ENCODE measurements around the gene COX7A2L.
"Not testable (repeated sequence)": the region's sequence is repeated elsewhere in the genome, so short reads cannot be mapped to it uniquely, and the experiment has no call there.

The COX7A2L gene

GRCh38 chr2:42366411-42366810, 5.4 kb upstream of the COX7A2L start:
- FAIRE-seq = no peak

DNA sequence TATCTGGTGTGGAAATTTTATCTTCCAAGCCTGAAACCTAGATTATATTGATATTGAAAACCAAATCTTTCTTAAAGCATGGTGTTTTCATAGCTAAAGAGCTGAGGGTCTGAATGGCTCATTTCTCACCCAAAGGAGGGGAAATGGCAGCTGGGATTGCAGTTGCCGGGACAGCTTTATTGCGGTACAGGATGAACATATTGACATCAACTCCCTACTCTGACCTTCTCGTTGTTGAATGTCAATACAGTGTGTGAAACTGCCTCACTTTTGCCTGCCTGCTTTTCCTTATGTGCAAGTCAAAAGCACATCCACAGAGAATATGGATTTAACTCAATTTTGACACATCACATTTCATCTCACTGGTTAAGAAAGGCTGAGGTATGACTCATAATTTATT, 3.6 kb upstream of the COX7A2L start:
- no peak for FAIRE-seq

GRCh38 chr2:42363413-42363812, 2.4 kb upstream of the COX7A2L start:
- no peak for FAIRE-seq

GRCh38 chr2:42361728-42362283, 789 bp upstream of the COX7A2L start:
- no peak for FAIRE-seq

GRCh38 chr2:42360493-42360889, 526 bp downstream of the COX7A2L start:
- no peak for FAIRE-seq

DNA sequence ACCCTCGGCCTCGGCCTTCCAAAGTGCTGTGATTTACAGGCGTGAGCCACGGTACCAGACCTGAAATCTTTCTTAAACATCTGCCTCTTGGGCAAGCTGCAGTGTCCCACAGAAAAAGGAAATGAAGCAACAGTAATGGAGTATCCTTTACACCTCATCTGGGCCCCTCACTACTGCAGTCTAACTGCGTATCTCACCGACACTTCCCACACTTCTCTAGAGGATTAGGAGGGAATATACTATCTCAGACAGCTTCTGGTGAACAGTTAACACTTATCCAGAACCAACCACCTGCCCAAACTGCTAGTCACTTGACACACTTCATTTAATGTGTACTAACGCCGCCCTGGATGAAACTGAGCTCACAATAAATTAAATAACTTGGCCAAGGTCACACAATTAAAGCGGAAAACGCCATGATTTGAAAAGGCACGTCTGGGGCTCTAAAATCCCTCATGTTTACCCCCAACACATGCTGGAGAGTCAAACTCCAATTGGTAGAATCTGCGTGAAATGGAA, 993 bp downstream of the COX7A2L start:
- FAIRE-seq = no peak

DNA sequence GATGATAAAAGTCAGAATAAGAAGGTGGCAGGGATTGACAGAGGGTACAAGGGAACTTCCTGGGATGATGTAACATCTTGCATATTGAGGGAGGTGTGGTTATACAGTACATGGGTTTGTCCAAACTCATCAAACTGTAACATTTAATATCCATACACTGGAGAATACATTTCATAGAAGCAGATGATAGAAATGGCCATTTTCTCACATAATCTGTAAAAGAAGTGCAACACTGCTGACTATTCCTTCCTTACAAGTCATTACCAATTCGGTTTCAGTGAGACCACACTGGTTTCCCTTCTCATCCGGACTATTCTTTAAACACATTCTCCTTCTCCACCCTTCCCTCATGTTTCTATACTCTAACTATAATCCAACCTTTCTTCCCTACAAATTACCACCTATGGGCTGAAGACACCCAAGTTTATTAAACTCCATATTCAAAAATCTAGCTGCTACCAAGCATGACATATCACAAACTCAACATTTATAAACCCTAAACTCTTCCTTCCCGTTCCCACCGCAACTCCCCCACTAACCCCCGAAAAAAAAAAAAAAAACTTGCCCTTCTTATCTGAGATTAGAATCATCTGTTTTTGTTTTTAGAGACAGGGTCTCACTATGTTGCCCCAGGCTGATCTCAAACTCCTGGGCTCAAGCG, 1.6 kb downstream of the COX7A2L start:
- no peak for FAIRE-seq

GRCh38 chr2:42353792-42354429, 7.1 kb downstream of the COX7A2L start:
- peak; percentile 73 for FAIRE-seq

- no peak for FAIRE-seq
Measured at GRCh38 chr2:42351864-42352263, 9.2 kb downstream of the COX7A2L start.

DNA sequence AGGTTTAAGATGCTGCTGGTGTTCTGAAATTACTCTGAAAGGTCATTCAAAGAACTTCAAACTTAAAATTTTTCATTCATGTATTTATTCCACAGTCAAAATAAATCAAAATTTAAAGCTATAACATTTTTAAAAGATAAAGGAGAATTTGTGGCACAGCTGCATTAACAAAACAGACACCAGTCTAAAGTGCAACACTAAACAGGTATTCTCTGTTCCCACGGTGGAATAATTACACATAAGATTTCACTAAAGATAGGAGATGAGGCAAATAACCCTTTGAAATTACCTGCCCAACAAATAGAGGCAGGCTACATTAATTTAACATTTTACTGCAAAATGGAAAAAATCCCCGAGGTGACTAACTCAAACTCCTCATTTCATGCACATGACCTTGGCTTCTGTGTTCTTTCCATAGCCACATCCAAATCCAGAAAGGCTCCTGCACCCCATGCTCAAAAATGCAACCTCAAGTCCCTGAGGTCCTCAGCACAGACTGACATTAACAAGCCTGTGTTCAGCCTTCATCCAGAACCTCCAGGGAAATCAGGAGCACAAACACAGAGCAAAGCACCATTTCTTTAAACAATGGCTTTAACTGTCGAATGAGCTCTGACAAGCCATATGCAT, 10.5 kb downstream of the COX7A2L start:
- no peak for FAIRE-seq

DNA sequence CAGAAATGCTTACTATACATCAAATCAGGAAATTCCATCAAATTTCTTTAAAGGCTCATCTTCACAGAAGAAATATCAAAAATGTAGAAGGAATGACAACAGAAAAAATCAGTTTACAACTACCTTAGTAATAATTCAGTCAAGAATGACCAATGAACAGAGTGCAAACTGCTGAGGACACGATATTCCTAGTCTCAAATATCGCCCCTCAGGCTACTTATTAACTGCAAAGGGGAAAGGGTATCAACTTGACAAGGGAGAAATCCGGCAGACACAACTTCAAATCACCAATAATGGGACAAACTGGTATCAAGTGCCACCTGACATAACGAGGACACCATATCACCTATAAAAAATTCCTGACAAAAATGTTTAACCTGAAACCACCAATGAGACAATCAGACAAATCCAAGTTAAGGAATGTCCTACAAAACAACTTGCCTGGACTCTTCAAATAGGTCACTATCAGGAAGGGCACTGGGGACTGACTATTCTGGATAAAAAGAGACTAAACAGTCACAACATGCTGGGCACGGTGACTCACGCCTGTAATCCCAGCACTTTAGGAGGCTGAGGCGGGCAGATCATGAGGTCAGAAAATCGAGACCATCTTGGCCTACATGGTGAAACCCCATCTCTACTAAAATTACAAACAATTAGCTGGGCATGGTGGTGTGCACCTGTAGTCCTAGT, 12.8 kb downstream of the COX7A2L start:
- no peak for FAIRE-seq

DNA sequence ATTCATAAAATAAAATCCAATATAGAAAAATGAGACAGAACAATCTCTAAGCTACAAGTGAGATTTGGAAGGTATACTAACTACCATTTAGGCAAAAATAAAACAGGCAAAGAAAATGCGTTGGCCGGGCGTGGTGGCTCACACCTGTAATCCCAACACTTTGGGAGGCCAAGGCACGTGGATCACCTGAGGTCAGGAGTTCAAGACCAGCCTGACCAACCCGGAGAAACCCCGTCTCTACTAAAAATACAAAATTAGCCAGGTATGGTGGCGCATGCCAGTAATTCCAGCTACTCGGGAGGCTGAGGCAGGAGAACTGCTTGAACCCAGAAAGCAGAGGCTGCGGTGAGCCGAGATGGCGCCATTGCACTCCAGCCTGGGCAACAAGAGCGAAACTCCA, 13.5 kb downstream of the COX7A2L start:
- FAIRE-seq = not testable (repeated sequence)

- FAIRE-seq = not testable (repeated sequence)
Measured at GRCh38 chr2:42346856-42347255, 14.2 kb downstream of the COX7A2L start.

DNA sequence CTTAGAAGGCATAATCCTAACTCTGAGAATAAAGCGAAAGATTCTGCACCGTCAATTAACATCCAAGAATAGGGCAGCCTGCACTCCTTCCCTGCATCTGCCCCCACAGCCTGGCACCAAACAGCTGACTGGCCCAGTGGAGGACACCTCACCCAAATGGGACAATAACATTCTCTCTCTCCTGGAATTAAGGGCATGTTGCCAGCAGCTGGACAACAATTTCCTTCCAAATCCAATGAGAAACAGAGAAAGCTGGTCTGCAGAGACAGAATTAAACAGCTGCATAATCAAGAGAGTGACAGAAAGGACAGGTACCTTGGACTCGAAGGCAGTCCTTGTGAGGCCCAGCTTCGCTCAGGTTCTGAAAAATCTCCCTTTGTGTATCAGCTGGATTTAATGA, 15.0 kb downstream of the COX7A2L start:
- no peak for FAIRE-seq

DNA sequence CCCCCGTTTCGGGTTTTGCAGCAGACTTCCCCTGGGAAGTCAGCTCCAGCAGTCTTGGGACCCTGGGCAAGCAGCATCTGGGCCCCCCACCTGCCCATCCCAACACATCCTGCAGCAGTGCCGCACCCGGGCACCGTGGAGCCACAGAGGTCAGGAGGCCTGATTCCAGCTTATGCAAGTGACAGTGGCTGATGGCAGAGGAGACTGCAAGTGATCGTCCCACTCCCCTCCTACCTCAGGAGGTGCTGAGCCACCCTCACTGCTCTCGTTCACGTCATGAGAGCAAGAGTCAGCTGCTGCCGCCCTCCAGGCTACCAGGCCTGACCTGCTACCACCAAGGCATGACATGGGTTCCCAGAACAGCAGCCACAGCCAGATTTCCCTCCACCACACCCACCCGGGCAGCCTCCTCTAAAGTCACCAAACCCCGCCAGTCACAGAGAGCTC, 18.2 kb downstream of the COX7A2L start:
- FAIRE-seq = no peak

- no peak for FAIRE-seq
Measured at GRCh38 chr2:42342061-42342794, 18.8 kb downstream of the COX7A2L start.

DNA sequence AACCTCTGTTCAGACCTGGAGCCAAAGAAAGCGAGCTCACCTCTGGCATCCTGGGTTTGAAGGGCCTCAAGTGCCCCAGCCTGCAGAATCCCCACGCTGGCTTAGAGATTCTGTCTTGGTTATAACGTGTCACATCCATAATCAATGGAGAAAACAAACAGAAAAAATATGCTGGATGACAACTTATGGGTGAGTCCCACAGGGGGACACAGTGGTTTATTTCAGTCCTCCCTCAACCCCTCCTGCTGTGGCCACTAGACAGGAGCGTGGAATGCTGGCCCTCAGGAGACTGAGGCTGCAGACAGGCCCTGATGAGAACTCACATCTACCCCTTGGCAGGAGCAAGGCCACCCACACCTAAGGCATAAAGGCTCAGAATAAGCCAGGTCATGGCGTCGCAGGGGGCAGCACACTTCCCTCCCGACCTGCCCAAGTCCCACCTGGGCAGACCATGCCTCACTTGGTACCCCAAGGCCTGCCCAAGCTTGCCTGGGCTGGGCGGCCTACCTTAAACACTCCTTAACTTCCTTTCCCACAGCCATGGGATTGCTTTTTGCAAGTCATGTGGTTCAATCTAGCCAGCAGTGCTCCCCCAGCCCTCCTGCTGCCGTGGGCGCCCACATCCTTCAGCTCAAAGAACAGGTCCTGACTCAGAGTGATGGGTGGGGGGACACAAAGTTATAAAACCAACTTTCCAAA, 19.9 kb downstream of the COX7A2L start:
- FAIRE-seq = no peak

DNA sequence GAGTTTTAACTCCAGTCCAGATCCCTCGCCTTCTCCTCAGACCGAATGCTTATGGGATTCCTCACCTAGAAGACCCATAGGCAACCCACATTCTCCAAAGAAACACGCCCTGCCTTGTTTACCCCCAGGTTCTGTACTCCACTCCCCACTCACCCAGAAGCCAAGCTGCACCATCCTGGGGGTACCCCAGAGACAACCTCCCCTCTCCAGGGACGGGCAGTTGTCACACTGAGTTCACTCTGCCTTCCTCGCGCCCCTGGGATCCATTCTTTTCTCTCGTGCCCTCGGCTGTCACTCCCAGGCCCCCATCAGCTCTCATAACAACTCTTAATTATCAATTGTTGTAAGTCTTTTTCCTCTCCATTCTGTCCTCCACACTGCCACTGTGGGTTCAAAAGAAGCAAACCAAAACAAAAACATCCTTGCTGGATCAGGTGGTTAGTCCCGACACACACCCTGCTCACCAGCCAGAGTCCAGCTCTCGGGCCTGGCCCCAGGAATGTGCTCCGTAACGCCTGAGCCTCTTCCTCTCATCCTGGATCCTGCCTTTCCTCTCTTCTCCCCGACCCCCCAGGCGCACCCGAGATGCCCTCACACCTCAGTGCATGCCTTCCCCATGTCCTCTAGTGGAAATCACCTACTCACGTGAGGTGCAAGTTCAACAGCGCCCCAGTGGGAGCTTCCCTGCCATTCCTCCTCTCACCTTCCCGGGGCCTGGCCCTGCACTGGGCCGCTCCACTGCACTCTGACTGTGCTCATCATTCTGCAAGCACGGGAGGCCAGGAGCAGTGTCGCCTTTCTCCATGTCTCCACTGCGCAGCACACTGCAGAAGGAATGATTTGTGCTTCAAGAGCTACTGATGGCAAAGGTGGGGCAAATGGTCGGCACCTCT, 20.7 kb downstream of the COX7A2L start:
- no peak for FAIRE-seq

DNA sequence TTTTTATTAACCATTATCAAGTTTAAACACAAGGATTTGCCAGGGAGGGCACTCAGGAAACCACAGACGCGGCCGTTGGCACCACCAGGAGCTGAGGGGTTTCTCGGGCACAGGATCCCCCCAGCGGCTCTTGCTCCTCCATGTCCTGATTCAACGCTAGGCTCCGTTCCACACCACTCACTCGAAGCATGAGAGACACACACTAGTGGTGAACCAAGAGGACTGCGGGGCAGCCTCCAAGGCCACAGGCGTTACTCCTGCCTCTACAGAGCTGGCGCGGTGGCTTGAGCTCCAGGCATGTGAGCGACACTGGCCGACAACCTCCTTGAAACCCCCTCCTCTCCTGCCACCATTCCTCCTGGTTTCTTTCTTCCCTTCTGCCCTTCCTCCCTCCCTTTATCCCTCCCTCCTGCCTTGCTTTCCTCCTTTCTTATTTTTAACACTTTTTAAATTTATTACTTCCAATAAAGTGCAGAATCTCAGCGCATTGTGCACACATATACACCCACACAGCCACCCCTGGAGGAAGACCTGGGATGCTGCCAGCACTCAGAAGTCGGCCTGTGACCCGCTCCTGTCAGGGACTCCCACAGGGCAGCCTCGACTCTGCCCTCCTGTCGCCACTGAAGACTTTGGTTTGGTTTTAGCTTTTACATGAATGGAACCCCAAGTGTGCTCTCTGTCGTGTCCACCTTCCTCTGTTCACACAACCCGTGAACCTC, 21.7 kb downstream of the COX7A2L start:
- FAIRE-seq = no peak
